ENCODE data around the gene NPDC1.

Gene NPDC1

GRCh38 chr9:137037483-137037882 is 8.5 kb downstream of the NPDC1 start:
- Histone ChIP-seq H3K27ac (no peak overlapping the region), H3K4me3 (ENCODE audit: low read depth in 1 of 2, low read length in 1 of 2) (no peak overlapping the region), H3K27me3 (peaks cover 21% of the 10 kb centered on the region), H3K9me3 (no peaks in the 10 kb centered on the region), H3K4me1 (ENCODE audit: control insufficient read depth in 1 of 2, insufficient read depth in 1 of 2, low read depth in 1 of 2, low read length in 1 of 2) (peaks cover 34% of the 10 kb centered on the region in 2 experiments), H3K36me3 (peaks cover 45% of the 10 kb centered on the region)
- TF ChIP-seq CTCF (IDR thresholded peaks at IDR 0.05) = no peak

GRCh38 chr9:137037035-137037434 is 8.9 kb downstream of the NPDC1 start:
- no peak for TF ChIP-seq CTCF (IDR thresholded peaks at IDR 0.05)
- Histone ChIP-seq H3K4me1 (ENCODE audit: control insufficient read depth in 1 of 2, insufficient read depth in 1 of 2, low read depth in 1 of 2, low read length in 1 of 2) (peaks cover 38% of the 10 kb centered on the region in 2 experiments), H3K9me3 (no peaks in the 10 kb centered on the region), H3K4me3 (ENCODE audit: low read depth in 1 of 2, low read length in 1 of 2) (no peak overlapping the region), H3K36me3 (peaks cover 45% of the 10 kb centered on the region), H3K27me3 (peaks cover 19% of the 10 kb centered on the region), H3K27ac (no peak overlapping the region)

GRCh38 chr9:137035937-137036336 is 10.0 kb downstream of the NPDC1 start:
- Histone ChIP-seq H3K4me1 (ENCODE audit: control insufficient read depth in 1 of 2, insufficient read depth in 1 of 2, low read depth in 1 of 2, low read length in 1 of 2) (peaks cover 49% of the 10 kb centered on the region in 2 experiments), H3K36me3 (peaks cover 50% of the 10 kb centered on the region), H3K4me3 (ENCODE audit: low read depth in 1 of 2, low read length in 1 of 2) (peak overlapping the region in 1 of 2 experiments; percentile 83), H3K9me3 (no peaks in the 10 kb centered on the region), H3K27ac (no peak overlapping the region), H3K27me3 (peaks cover 8% of the 10 kb centered on the region)
- TF ChIP-seq CTCF (IDR thresholded peaks at IDR 0.05) = no peak

GRCh38 chr9:137035507-137035834 is 10.5 kb downstream of the NPDC1 start:
- H3K4me3 ChIP-seq (ENCODE audit: low read depth in 1 of 2, low read length in 1 of 2) = peak overlapping the region; percentile 83 to 86
- TF ChIP-seq CTCF (IDR thresholded peaks at IDR 0.05) = no peak
- peaks cover 54% of the 10 kb centered on the region for H3K36me3 ChIP-seq
- peaks cover 4% of the 10 kb centered on the region for H3K27me3 ChIP-seq
- peak overlapping the region; percentile 91 for H3K27ac ChIP-seq
- H3K4me1 ChIP-seq (ENCODE audit: control insufficient read depth in 1 of 2, insufficient read depth in 1 of 2, low read depth in 1 of 2, low read length in 1 of 2) = peaks cover 50 to 54% of the 10 kb centered on the region in 2 experiments
- H3K9me3 ChIP-seq = no peaks in the 10 kb centered on the region

- Histone ChIP-seq H3K27me3 (no peaks in the 10 kb centered on the region), H3K9me3 (no peaks in the 10 kb centered on the region), H3K4me3 (ENCODE audit: low read depth in 1 of 2, low read length in 1 of 2) (peak overlapping the region; percentile 83 to 86), H3K36me3 (peaks cover 54% of the 10 kb centered on the region), H3K4me1 (ENCODE audit: control insufficient read depth in 1 of 2, insufficient read depth in 1 of 2, low read depth in 1 of 2, low read length in 1 of 2) (peaks cover 50 to 59% of the 10 kb centered on the region in 2 experiments), H3K27ac (peak overlapping the region; percentile 91)
- TF ChIP-seq CTCF (IDR thresholded peaks at IDR 0.05) = peak; percentile 93
Observed at GRCh38 chr9:137034709-137035506, 11.1 kb downstream of the NPDC1 start.
